HepG2 (cell line): ENCODE data around the gene FXN. TPM values are rescaled to one million over a fixed set of nuclear protein-coding genes. Genes with fewer than 3 reads are reported as not detected.

Experiments
- ARID4A ChIP-seq: sonication (generic); formaldehyde crosslinking; IDR thresholded peaks from 2 replicates; pipeline ENCODE4 v1.5.0; 2020; ENCODE audit warnings: mild to moderate bottlenecking, missing genetic modification reagents, borderline replicate concordance
- CBX5 ChIP-seq: sonication (generic); formaldehyde crosslinking; IDR thresholded peaks from 2 replicates; pipeline ENCODE4 v1.4.0; 2020; ENCODE audit warnings: missing genetic modification reagents, borderline replicate concordance
- CC2D1A ChIP-seq: sonication (generic); formaldehyde crosslinking; IDR thresholded peaks from 2 replicates; pipeline ENCODE4 v1.8.1; 2023; ENCODE audit warnings: mild to moderate bottlenecking, missing genetic modification reagents
- IRF1 ChIP-seq: sonication (generic); formaldehyde crosslinking; IDR thresholded peaks from 2 replicates; pipeline ENCODE4 v1.4.0; 2020; ENCODE audit warnings: low read depth, mild to moderate bottlenecking, missing genetic modification reagents
- KDM2A ChIP-seq: sonication (generic); formaldehyde crosslinking; IDR thresholded peaks from 2 replicates; pipeline ENCODE4 v1.4.0; 2020; ENCODE audit warnings: low read depth, missing genetic modification reagents, borderline replicate concordance
- NFRKB ChIP-seq: fragments of 450-650 bp; IDR thresholded peaks from 2 replicates; pipeline ENCODE4 v1.6.1; 2017
- TGIF2 ChIP-seq: IDR thresholded peaks from 2 replicates; pipeline ENCODE4 v1.6.1; 2016; ENCODE audit warnings: control low read depth, missing compliant biosample characterization
- TIGD3 ChIP-seq: sonication (generic); formaldehyde crosslinking; IDR thresholded peaks from 2 replicates; pipeline ENCODE4 v1.5.1; 2020; ENCODE audit warnings: mild to moderate bottlenecking, missing genetic modification reagents, borderline replicate concordance
- ZFAT ChIP-seq: sonication (generic); formaldehyde crosslinking; conservative IDR thresholded peaks from 2 replicates; pipeline ENCODE4 v1.8.1; 2023; ENCODE audit warnings: missing genetic modification reagents, inconsistent platforms
- ZNF138 ChIP-seq: sonication (generic); formaldehyde crosslinking; IDR thresholded peaks from 2 replicates; pipeline ENCODE4 v1.5.0; 2020; ENCODE audit warnings: mild to moderate bottlenecking, low read depth, missing genetic modification reagents
- ZNF496 ChIP-seq: sonication (generic); formaldehyde crosslinking; IDR thresholded peaks from 2 replicates; pipeline ENCODE4 v1.8.1; 2023; ENCODE audit warnings: mild to moderate bottlenecking, moderate library complexity, missing genetic modification reagents; ENCODE audit not compliant: insufficient replicate concordance
- ZNF781 ChIP-seq: sonication (generic); formaldehyde crosslinking; IDR thresholded peaks from 2 replicates; pipeline ENCODE4 v1.5.1; 2020; ENCODE audit warnings: borderline replicate concordance, mild to moderate bottlenecking, missing genetic modification reagents; ENCODE audit errors: not compliant biosample characterization
- ZNF850 ChIP-seq: sonication (generic); formaldehyde crosslinking; conservative IDR thresholded peaks from 2 replicates; pipeline ENCODE4 v1.9.0; 2021; ENCODE audit warnings: mild to moderate bottlenecking, missing genetic modification reagents
- polyA plus RNA-seq, 8 experiments: library from polyadenylated mRNA; depleted of rRNA in 3 of 8; stranded (reverse) in 7 of 8; unstranded in 1 of 8; fragments of >200 nt; fragmentation: Illumina TruSeq in 4 of 8; extraction: Trizol in 4 of 8; gene quantifications; 2 replicates each; pipeline versions ENCODE4 v1.2.1 to v1.2.3, GENCODE V29; 2011 to 2016; ENCODE audit warnings: low read depth in 4 of 8, missing spikeins in 1 of 8, mixed read lengths in 1 of 8; ENCODE audit not compliant: insufficient read depth in 1 of 8
- total RNA-seq, 5 experiments: library from RNA; depleted of rRNA; stranded (reverse); fragments of >200 nt; fragmentation: Illumina TruSeq; extraction: Trizol; gene quantifications; 2 replicates each; pipeline ENCODE4 v1.2.3, GENCODE V29; 2016; ENCODE audit warnings: low read depth in 1 of 5
- TF ChIP-seq, protein P1 (sequence below): sonication (generic); formaldehyde crosslinking; IDR thresholded peaks from 2 replicates; pipeline ENCODE4 v1.9.0; 2021; ENCODE audit warnings: mild to moderate bottlenecking, missing genetic modification reagents
- TF ChIP-seq, protein P2 (sequence below): sonication (generic); formaldehyde crosslinking; IDR thresholded peaks from 2 replicates; pipeline ENCODE4 v1.5.0; 2020; ENCODE audit warnings: mild to moderate bottlenecking, missing genetic modification reagents, moderate library complexity

FXN gene
- total and polyA plus RNA-seq, 2 of the 13 experiments (the other 11 are each of a cell fraction or from before 2014, with no cell fraction given): 24.1 to 26.0 TPM

DNA sequence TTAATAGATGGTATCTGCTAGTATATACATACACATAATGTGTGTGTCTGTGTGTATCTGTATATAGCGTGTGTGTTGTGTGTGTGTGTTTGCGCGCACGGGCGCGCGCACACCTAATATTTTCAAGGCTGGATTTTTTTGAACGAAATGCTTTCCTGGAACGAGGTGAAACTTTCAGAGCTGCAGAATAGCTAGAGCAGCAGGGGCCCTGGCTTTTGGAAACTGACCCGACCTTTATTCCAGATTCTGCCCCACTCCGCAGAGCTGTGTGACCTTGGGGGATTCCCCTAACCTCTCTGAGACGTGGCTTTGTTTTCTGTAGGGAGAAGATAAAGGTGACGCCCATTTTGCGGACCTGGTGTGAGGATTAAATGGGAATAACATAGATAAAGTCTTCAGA, 757 bp downstream of the FXN start (continued):
- TF ChIP-seq, protein P1, sequence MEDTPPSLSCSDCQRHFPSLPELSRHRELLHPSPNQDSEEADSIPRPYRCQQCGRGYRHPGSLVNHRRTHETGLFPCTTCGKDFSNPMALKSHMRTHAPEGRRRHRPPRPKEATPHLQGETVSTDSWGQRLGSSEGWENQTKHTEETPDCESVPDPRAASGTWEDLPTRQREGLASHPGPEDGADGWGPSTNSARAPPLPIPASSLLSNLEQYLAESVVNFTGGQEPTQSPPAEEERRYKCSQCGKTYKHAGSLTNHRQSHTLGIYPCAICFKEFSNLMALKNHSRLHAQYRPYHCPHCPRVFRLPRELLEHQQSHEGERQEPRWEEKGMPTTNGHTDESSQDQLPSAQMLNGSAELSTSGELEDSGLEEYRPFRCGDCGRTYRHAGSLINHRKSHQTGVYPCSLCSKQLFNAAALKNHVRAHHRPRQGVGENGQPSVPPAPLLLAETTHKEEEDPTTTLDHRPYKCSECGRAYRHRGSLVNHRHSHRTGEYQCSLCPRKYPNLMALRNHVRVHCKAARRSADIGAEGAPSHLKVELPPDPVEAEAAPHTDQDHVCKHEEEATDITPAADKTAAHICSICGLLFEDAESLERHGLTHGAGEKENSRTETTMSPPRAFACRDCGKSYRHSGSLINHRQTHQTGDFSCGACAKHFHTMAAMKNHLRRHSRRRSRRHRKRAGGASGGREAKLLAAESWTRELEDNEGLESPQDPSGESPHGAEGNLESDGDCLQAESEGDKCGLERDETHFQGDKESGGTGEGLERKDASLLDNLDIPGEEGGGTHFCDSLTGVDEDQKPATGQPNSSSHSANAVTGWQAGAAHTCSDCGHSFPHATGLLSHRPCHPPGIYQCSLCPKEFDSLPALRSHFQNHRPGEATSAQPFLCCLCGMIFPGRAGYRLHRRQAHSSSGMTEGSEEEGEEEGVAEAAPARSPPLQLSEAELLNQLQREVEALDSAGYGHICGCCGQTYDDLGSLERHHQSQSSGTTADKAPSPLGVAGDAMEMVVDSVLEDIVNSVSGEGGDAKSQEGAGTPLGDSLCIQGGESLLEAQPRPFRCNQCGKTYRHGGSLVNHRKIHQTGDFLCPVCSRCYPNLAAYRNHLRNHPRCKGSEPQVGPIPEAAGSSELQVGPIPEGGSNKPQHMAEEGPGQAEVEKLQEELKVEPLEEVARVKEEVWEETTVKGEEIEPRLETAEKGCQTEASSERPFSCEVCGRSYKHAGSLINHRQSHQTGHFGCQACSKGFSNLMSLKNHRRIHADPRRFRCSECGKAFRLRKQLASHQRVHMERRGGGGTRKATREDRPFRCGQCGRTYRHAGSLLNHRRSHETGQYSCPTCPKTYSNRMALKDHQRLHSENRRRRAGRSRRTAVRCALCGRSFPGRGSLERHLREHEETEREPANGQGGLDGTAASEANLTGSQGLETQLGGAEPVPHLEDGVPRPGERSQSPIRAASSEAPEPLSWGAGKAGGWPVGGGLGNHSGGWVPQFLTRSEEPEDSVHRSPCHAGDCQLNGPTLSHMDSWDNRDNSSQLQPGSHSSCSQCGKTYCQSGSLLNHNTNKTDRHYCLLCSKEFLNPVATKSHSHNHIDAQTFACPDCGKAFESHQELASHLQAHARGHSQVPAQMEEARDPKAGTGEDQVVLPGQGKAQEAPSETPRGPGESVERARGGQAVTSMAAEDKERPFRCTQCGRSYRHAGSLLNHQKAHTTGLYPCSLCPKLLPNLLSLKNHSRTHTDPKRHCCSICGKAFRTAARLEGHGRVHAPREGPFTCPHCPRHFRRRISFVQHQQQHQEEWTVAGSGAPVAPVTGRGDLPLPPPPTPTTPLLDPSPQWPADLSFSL (CRISPR knock-in tag): peak; percentile 77; the same call in 1 of the 2 replicates
- TF ChIP-seq TGIF2 (CRISPR knock-in tag): peak; percentile 27; the same call in 1 of the 2 replicates
- no peak for TF ChIP-seq ZNF781 (CRISPR knock-in tag)
- TF ChIP-seq CC2D1A (CRISPR knock-in tag): no peak
- no peak for TF ChIP-seq ZNF850 (CRISPR knock-in tag)
- TF ChIP-seq ZNF496 (CRISPR knock-in tag): no peak
- TF ChIP-seq, protein P2, sequence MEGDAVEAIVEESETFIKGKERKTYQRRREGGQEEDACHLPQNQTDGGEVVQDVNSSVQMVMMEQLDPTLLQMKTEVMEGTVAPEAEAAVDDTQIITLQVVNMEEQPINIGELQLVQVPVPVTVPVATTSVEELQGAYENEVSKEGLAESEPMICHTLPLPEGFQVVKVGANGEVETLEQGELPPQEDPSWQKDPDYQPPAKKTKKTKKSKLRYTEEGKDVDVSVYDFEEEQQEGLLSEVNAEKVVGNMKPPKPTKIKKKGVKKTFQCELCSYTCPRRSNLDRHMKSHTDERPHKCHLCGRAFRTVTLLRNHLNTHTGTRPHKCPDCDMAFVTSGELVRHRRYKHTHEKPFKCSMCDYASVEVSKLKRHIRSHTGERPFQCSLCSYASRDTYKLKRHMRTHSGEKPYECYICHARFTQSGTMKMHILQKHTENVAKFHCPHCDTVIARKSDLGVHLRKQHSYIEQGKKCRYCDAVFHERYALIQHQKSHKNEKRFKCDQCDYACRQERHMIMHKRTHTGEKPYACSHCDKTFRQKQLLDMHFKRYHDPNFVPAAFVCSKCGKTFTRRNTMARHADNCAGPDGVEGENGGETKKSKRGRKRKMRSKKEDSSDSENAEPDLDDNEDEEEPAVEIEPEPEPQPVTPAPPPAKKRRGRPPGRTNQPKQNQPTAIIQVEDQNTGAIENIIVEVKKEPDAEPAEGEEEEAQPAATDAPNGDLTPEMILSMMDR (CRISPR knock-in tag): no peak
- no peak for TF ChIP-seq ZNF138
- TF ChIP-seq IRF1 (CRISPR knock-in tag): no peak
- no peak for TF ChIP-seq ZFAT (CRISPR knock-in tag)
- 0 out of 2 replicates have a peak, but pooled peaks have one; percentile 13 for TF ChIP-seq KDM2A
- TF ChIP-seq TIGD3: no peak
- no peak for TF ChIP-seq CBX5 (CRISPR knock-in tag)
- no peak for TF ChIP-seq NFRKB
- no peak for TF ChIP-seq ARID4A (CRISPR knock-in tag)
